Stimulated activated CD8-positive, alpha-beta memory T cell treated with anti-CD3 and anti-CD28 coated beads, Interleukin-7, amount 100 ng/mL, for 48 hours (primary cell): ENCODE measurements around the gene RNF220.

Experiments
- DNase-seq, 2 donors: peaks; one replicate each; pipeline ENCODE4 v3.0.0-alpha.2; 2020; ENCODE audit warnings: low read depth in 1 of 2; ENCODE audit errors: extremely low read depth in 1 of 2

The RNF220 gene

GRCh38 chr1:44405031-44405797 is at the start of gene RNF220:
Gene RNF220, plus strand, starts transcription at chr1:44405255.
- no peak for DNase-seq

- no peak for DNase-seq
Observed at GRCh38 chr1:44355582-44356305, 49.3 kb upstream of the RNF220 start.

DNA sequence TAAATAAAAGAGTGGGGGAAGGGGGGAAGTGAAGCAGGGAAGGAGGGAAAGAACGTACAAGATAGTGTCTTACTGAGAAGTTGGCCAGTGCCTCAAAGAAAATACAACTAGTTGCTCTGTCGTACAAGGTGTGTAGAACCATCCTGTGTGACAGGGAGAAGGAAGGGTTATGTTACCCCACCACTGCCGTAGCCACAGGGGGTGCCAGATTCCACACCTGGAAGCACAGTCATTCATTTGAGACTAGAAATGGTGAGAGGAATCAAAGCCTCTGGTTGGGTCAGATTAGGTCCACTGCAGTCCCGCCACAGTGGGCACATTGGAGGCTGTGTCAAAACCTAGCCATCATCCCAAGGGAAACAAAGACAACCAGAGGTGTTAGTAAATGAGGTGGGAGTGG is 47.3 kb upstream of the RNF220 start:
- no peak for DNase-seq

DNA sequence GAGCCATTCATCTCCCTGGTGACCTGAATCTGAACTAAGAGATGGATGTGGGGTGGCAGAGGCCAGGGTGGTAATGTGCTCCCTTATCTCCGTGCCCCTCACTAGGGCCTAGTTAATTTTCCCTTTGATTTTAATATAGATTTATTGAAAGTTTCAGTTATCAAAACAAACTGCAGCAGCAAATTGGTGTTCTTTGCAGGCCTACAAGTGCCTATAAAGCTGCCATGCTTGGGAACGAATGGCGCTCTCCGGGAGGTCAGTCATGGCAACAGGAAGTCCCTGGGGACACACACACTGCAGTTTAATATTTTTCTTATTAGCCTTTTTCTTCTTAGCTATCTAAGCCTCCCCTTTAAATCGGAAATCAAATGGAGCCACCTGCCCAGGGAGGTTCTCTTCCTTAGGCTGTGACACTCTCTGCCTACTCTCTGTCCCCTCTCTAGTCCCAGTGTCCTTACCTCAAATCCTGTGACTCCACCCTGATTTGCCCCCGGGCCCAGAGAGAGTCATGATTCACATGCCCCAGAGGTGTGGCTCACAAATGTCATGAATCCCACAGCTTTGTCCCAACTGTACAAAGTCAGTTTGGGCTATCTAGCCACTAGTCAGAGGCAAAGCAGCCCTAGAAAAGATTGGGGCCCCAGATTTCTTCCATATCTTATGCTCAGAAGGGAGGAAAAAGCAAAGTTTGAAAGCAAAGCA is 45.7 kb upstream of the RNF220 start:
- DNase-seq = no peak

DNA sequence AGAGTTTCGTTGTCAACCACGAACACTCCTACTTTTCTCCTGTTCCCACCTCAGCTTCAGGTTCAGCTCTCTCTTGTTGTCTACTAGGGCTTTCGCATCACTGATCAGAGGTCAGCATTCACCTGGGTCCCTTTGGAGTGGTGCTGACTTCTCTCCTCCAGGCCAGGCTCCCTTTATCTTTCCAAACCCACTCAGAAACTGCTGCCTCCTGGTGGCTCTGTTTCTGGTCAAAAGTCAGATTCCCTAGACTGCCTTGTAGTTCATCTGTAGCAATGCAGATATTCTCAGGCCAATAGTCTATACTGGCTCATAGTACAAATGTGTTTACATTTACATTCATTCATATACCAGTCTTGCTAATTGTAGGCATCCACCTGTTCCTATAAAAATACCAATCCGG is 43.6 kb upstream of the RNF220 start:
- DNase-seq = no peak

DNA sequence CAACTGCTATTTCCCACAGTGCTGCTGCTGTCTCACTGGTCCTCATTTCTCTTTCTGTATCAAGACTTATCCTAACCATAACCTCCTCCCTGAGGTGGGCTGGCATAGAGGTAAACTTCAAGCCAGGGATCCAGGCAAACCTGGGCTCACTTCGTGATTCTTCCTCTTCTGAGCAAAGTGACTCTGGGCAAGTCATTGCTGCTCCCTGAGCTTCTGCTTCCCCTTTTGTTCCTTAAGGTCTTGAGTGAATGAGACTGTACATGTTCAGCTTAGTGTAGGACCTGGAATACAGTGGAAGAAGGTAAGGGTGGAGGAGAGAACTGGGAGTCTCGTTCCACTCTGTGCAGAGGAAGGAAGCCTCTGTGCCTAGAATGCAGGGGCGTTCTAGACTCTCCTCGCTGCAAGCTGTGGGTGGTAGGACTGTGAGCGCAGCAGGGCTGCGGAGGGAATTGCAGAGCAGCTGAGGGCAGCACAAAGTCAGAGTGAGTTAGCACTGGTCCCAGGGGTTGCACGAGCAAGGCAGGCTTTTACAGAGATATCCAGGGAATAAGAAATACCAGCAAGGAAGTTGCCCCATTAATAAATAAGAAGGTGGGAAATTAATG is 38.6 kb upstream of the RNF220 start:
- no peak for DNase-seq

- DNase-seq = no peak
Observed at GRCh38 chr1:44367944-44368343, 37.1 kb upstream of the RNF220 start.

- no peak for DNase-seq
Observed at GRCh38 chr1:44368471-44369151, 36.4 kb upstream of the RNF220 start.

GRCh38 chr1:44371206-44371605 is 33.8 kb upstream of the RNF220 start:
- no peak for DNase-seq

DNA sequence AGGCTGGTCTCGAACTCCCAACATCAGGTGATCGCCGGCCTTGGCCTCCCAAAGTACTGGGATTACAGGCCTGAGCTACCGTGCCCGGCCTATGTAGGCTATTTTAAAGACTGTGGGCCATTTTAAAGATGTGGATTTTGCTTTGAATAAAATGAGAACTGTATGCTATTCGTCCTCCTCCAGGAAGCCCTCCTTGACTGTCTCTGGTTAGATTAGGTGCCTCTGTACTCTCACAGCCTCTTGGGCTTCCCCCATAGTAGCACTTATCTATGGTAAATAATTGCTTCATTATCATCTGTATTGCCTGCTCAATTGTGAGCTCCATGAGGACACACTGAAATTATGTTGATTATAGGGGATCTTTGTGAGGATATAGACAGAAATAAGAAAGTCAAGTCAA is 29.5 kb upstream of the RNF220 start:
- DNase-seq = no peak

DNA sequence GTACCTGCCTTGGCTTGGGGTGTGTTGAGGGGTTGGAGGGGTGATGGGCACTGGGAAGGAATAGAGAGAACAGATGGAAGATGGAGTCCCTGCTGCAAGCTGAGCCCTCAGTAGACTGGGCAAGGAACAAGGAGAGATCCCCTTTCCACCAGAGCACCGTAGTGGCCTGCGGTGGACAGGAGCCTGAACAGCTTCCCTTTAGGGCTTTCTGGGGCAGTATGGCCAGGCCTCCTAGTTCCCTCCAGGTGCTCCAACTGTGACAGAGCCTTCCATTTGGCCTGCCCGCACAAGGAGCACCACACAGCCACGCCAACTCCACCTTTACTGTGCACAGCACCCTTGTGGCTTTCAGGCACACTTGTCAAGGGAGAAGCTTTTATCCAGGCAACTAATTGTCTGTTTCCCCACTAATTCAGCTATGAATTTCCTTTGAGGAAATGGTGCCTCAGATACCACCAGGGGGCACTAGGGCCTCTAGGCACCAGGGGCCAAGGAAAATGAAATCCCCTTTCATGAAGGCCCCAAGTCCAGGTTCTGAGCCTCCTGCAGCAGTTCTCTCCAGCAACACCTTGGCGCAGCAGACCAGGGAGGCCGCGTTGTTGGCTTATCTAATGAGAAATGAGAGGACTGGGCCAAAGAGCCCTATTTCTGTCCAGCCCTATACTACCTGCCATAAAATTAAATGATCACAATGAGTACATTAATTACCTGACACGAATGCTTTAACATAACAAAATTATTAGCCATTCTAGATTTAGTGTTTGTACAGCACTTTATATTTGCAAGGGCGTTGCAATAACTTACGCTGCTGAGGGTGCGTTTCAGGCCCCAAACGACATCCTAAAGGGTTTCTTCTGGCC is 26.9 kb upstream of the RNF220 start:
- no peak for DNase-seq

DNA sequence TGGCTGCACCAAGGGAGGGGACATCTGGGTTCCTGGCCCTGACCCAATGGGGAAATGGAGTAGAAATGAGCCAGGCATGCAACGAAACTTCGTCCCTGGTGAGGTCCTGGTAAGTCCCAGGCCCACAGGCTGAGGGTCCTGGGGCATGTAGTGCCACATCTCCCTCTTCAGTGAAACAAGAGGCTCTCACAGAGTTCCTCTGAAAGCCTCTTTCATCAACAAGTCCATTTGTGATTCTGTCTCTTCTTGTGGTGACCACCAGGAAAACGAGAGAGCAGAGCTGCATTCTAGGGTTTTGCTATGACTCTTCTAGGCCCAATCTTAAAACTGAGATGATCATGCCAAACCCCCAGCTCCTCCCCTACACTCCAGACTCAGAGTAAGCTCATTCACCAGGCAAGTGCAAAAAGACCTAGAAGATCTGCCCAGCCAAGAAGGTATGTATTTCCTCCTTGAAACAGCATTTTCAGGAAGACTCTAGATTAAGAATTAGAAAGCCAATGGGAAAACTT is 24.3 kb upstream of the RNF220 start:
- DNase-seq = no peak

DNA sequence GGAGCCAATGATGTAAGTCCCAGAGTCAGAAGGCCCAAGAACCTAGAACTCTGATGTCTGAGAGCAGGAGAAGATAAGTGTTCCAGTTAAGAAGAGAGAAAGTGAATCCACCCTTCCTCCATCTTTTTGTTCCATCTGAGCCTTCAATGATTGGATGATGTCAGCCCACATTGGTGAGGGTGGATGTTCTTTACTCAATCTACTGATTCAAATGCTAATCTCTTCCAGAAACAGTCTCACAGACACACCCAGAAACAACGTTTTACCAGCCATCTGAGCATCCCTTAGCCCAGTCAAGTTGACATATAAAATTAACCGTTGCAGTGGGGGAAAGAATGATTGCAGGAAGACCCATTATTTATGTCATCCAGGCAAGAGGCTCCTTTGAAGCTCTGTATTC is 16.5 kb upstream of the RNF220 start:
- DNase-seq = no peak

GRCh38 chr1:44389437-44389836 is 15.6 kb upstream of the RNF220 start:
- DNase-seq = no peak

GRCh38 chr1:44390277-44390676 is 14.8 kb upstream of the RNF220 start:
- DNase-seq = no peak

DNA sequence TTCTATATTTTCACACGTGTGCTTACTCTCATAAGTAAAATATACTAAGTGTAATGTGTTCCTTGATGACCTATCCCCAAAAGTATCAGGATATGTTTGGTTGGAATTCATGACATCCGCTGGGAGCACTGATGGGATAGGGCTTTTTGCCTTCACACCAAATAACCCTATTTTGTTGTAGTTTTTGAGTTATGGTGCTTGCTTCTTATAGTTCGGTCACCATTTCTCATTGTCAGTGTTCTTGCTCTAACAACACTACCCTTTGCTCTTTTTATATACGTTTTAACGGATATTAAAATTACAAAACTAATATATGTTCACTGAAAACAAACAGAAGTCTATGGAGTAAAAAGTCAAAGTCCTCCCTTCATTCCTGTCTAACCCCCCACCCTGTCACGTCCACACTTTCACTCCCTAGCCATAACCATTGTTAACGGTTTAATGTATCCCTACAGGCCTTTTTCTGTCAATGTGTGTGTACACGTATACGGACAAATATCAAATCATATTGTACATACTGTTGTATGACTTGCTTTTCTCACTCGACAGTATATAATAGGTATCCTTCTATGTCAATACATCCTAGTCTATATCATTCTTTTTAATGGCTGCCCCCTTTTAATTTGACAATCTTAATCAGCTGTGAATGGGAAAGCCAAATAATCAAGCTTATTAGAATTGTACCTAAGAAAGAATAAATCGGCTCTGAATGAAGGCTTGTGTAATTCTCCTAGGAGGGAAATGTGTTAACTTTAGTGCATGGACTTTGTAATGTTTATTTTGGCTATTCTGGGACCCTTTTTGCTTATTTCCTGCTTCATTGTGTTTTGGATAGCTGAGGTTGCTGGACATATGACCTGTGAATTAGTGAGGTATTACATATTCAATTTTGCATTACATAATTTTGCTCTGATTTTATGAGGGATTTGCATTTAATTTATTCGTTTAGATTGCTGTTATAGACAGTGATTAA is 3.5 kb upstream of the RNF220 start:
- no peak for DNase-seq

DNA sequence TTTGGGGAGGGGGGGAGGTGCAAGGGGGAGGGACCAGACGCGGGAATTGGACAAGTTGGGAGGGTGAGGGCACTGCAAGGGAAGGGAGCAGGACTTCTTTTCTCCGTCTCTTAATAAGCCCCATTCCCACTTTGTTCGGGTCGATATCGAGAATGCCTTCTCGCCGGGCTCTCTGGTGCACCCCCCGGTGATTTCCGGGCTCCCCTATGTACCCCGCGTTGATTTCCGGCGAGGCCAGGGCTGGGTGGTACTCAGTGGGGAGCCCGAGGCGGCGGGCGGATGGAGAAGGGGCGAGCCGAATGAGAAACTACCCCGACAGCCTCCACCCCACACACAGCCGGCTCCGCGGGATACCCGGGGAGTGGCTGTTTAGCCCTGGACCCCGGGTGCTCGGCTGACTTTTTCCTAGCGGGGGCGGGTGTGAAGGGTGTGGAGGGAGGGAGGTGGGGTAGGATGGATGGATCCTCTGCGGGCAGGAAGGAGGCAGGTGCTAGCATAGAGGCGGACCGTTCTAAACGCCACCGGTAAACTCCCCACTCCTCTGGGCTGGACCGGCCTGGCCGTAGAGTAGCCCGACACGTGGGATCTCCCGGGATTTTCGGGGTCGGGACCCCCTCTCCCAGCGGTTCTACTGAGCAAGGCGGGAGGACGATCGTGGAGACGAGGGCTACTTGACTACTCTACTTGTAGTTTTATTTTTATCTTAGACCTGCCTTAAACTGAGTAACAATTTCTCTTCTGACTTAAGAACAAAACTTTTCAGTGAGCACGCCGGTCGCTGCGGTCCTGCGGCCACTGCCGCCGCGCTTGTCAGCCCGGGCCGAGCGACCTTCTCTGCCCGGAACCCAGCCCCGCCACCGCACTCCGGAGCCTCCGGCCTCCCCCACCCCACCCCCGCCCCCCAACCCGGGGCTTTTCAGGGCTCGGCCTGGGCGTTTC is 1.0 kb downstream of the RNF220 start:
- DNase-seq = no peak
